HG02642 (cell line): ENCODE results near the gene SLC24A3.
"Not testable (repeated sequence)": the region's sequence is repeated elsewhere in the genome, so short reads cannot be mapped to it uniquely, and the experiment has no call there.

Experiments used
- ATAC-seq: cut with Tn5 transposase; IDR thresholded peaks from one replicate; pipeline ENCODE4 v1.9.1; 2021; ENCODE audit warnings: mild to moderate bottlenecking; ENCODE audit not compliant: unreplicated experiment, poor library complexity

SLC24A3 gene

GRCh38 chr20:19745106-19745505 is 532.7 kb downstream of the SLC24A3 start:
- ATAC-seq, result no peak

- no peak for ATAC-seq
These were observed 533.1 kb downstream of the SLC24A3 start for GRCh38 chr20:19745584-19745983.

GRCh38 chr20:19746396-19746795 is 534.0 kb downstream of the SLC24A3 start:
- ATAC-seq, result no peak

- no peak for ATAC-seq
These were observed 535.5 kb downstream of the SLC24A3 start for GRCh38 chr20:19747903-19748302.

- ATAC-seq, result no peak
These were observed 536.2 kb downstream of the SLC24A3 start for GRCh38 chr20:19748681-19749080.

- ATAC-seq, result no peak
These were observed 537.2 kb downstream of the SLC24A3 start for GRCh38 chr20:19749618-19750071.

GRCh38 chr20:19750101-19750606 is 537.7 kb downstream of the SLC24A3 start:
- ATAC-seq, result no peak

- ATAC-seq, result no peak
These were observed 538.6 kb downstream of the SLC24A3 start for GRCh38 chr20:19750907-19751636.

GRCh38 chr20:19754201-19754600 is 541.8 kb downstream of the SLC24A3 start:
- ATAC-seq, result not testable (repeated sequence)

GRCh38 chr20:19756761-19757486 is 544.5 kb downstream of the SLC24A3 start:
- no peak for ATAC-seq

- no peak for ATAC-seq
These were observed 545.2 kb downstream of the SLC24A3 start for GRCh38 chr20:19757487-19758132.

- ATAC-seq, result no peak
These were observed 545.7 kb downstream of the SLC24A3 start, which contains the start of gene RIN2 for GRCh38 chr20:19758133-19758500. RIN2 (plus strand) TSS chr20:19758258; CDS start chr20:19889602, 131,344 bp downstream.

- ATAC-seq, result no peak
These were observed 546.3 kb downstream of the SLC24A3 start for GRCh38 chr20:19758501-19759331.

- no peak for ATAC-seq
These were observed 547.9 kb downstream of the SLC24A3 start for GRCh38 chr20:19760371-19760721.

GRCh38 chr20:19761326-19761725 is 548.9 kb downstream of the SLC24A3 start:
- ATAC-seq, result no peak

- no peak for ATAC-seq
These were observed 549.4 kb downstream of the SLC24A3 start for GRCh38 chr20:19761841-19762240.

GRCh38 chr20:19764207-19764606 is 551.8 kb downstream of the SLC24A3 start:
- no peak for ATAC-seq

- ATAC-seq, result no peak
These were observed 552.8 kb downstream of the SLC24A3 start for GRCh38 chr20:19765266-19765665.

GRCh38 chr20:19765913-19766312 is 553.5 kb downstream of the SLC24A3 start:
- no peak for ATAC-seq

GRCh38 chr20:19767070-19767469 is 554.6 kb downstream of the SLC24A3 start:
- ATAC-seq, result no peak
